HG03095 (cell line): ENCODE measurements around the gene NME1.
"Not testable (repeated sequence)": the region's sequence is repeated elsewhere in the genome, so short reads cannot be mapped to it uniquely, and the experiment has no call there.

Experiments used
- ATAC-seq: cut with Tn5 transposase; IDR thresholded peaks from one replicate; pipeline ENCODE4 v1.9.1; 2021; ENCODE audit warnings: moderate library complexity; ENCODE audit not compliant: unreplicated experiment

NME1 gene

DNA sequence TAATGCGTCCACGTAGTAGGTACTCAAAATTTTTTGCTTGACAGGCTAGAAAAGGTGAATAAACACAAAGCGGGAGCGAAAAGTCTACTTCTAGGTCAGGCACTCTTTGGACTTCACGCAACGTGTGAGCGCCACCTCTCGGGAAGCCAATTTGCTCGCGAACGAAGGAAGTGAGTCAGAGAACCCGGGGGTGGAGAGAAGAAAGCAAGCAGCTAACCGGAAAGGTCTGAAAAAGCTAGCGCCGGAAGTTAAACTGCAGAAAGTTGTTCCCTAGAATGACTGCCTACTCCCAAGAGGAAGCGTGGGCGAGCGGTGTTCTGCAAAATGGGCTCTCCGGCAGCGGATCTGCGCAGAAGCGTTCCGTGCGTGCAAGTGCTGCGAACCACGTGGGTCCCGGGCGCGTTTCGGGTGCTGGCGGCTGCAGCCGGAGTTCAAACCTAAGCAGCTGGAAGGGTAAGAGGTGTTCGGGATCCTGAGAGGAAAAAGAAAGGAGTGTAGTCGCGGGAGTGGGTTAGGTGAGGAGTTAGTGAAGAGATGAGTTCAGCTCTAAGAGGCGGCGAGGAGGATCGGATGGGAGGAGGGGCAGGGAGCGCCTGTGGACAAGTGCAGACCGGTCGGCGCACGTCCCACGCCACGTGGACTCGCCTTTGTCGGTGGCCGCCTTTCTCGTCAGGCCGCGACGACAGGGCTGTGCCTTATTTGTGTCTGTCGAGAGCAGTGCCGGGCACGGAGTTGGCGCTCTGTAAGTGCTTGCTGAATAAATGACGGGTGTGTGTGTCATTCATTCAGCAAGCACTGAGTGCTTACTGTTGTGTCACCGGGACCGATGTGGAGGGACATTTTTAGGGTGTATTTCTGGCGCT lies at the start of gene NME1:
Gene NME1, plus strand, starts transcription at position 350 of the 863 bp plus-strand sequence. CDS start 2,096 bp downstream, outside the sequence.
- ATAC-seq = peak; percentile 72

DNA sequence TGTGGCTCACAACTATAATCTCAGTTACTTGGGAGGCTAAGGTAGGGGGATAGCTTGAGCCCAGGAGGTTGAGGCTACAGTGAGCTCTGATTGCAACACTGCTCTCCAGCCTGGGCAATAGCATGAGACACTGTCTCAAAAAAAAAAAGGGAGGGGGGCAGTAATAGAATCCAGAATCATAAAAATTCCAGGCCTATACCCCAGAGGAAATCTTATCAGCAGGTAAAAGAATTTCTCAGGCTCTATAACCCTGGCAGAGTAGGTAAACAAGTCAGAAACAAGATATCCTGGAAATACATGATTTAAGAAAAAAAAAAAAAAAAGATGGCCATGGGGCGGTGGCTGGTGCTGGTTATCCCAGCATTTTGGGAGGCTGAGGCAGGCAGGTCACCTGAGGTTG lies 45.6 kb upstream of the NME1 start:
- ATAC-seq = no peak

GRCh38 chr17:51112303-51113222 lies 40.8 kb upstream of the NME1 start:
- ATAC-seq = not testable (repeated sequence)

GRCh38 chr17:51115179-51115578 lies 38.2 kb upstream of the NME1 start:
- ATAC-seq = no peak

GRCh38 chr17:51118330-51119195 lies 34.8 kb upstream of the NME1 start:
- ATAC-seq = no peak

- ATAC-seq = peak; percentile 16
These were observed 33.7 kb upstream of the NME1 start for GRCh38 chr17:51119415-51120356.

- ATAC-seq = peak; percentile 31
These were observed 33.0 kb upstream of the NME1 start for GRCh38 chr17:51120357-51120738.

GRCh38 chr17:51120739-51121619 lies 32.4 kb upstream of the NME1 start, which contains the start of gene SPAG9:
Gene SPAG9 (minus strand): TSS chr17:51120868. CDS start chr17:51120656, 212 bp downstream.
- ATAC-seq = peak; percentile 68

DNA sequence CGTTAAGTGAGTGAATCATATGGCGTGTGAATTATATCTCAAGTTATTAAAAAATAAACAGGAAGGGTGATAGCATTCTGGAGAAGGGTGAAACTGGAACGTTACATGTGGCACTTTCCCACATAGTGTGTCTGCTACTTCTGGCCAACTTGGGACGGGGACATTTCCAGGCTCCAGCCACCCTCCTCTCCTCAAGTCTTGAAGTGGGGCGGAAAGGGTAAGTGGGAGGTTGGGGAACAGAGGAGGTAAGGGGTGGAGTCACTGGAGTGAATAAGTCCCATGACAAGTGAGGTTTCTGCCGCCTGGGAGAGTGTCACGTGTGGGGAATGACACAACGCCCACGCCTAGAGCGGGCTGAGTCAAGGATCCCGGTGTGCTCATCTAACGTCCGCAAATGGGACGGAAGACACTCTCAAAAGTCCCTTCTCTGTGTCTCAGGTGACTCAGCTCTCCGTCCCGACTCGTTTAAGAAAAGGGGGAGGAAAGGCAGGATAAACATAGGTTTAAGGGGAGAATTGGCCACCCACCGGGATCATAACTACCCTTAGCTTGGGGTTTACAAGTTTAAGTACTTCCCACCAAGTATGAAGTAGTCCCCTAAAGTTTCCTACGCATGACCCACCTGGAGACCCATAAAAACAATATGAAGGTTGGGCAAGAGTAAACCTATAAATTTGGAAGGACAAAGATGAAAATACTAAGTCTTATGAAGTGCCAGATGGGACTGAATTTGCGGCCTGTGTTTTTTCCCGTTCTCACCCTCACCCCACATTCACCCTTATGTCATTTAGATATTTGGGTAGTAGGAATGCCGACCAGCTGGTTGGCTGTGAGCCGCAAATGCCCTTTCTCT lies 31.5 kb upstream of the NME1 start:
- ATAC-seq = peak; percentile 40

DNA sequence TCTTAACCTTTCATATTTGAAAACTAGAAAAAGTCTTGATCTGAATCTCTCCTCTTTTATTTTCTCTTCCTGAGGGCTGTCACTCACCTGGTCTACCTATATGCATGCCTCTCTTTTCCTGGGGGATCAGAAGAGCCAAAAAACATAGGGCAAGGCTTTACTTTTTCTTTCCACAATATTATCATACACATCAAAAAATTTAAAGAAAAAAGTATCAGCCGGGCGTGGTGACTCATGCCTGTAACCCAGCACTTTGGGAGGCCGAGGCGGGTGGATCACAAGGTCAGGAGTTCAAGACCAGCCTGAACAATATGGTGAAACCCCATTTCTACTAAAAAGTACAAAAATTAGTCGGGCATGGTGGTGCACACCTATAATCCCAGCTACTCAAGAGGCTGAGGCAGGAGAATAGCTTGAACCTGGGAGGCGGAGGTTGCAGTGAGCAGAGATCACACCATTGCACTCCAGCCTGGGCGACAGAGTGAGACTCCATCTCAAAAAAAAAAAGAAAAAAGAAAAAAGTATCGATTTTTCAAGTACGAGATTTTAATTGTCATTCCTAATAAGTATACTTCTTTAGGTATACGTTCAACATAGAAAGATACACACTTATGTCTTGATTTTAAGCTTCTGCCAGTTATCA lies 30.8 kb upstream of the NME1 start:
- not testable (repeated sequence) for ATAC-seq

- no peak for ATAC-seq
These were observed 28.5 kb upstream of the NME1 start for GRCh38 chr17:51124640-51125503.

GRCh38 chr17:51128076-51128475 lies 25.3 kb upstream of the NME1 start:
- no peak for ATAC-seq

DNA sequence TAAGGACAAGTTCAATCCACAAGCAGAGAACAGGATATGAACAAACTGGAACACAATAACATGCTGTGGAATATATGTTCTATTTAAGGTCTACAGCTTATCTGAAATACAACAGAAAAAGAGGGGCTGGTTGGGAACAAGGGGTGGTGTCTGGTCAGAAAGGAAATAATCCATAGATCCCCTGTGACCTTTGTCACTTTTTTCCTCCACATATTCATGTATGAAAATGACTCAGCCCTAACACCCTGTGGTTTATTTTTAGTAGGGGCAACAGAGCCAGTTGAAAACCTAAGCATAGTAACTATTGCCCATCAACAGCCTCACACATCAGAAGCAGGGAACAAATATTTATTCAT lies 20.4 kb upstream of the NME1 start:
- ATAC-seq = no peak

DNA sequence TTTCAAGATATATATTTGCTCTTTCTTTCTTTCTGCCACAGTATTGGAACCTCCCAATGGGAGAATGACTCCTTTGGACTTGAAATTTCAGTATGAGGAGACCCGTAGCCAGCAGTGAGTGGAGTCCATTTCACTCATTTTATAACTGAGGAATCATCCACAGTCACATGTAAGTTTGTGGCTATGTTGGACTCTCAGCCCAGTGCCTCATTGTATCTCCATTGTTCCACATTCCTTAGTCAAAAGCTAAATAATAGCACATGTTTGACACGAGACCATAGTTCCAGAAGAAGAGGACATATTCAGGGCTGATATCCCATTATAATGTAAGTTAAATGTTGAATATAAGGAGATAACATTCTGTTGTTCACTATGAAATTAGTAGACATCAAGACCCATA lies 20.0 kb upstream of the NME1 start:
- no peak for ATAC-seq

GRCh38 chr17:51135956-51136355 lies 17.4 kb upstream of the NME1 start:
- no peak for ATAC-seq

GRCh38 chr17:51142597-51142996 lies 10.8 kb upstream of the NME1 start:
- ATAC-seq = no peak
